Activated CD4-positive, CD25-positive, alpha-beta regulatory T cell treated with anti-CD3 and anti-CD28 coated beads, Interleukin-2, amount 50 U/mL, for 72 hours (primary cell): ENCODE measurements around the gene GTPBP3.

ENCODE experiments used
- DNase-seq: peaks from one replicate; pipeline ENCODE4 v3.0.0; 2021

Gene GTPBP3

GRCh38 chr19:17309198-17309964, 28.0 kb upstream of the GTPBP3 start, which contains the start of gene DDA1:
TSS of gene DDA1 (plus strand) at chr19:17309563. CDS start at chr19:17309655, 92 bp downstream.
- DNase-seq = peak; percentile 96

- DNase-seq = no peak
Measured at GRCh38 chr19:17309965-17310461, 27.3 kb upstream of the GTPBP3 start.

DNA sequence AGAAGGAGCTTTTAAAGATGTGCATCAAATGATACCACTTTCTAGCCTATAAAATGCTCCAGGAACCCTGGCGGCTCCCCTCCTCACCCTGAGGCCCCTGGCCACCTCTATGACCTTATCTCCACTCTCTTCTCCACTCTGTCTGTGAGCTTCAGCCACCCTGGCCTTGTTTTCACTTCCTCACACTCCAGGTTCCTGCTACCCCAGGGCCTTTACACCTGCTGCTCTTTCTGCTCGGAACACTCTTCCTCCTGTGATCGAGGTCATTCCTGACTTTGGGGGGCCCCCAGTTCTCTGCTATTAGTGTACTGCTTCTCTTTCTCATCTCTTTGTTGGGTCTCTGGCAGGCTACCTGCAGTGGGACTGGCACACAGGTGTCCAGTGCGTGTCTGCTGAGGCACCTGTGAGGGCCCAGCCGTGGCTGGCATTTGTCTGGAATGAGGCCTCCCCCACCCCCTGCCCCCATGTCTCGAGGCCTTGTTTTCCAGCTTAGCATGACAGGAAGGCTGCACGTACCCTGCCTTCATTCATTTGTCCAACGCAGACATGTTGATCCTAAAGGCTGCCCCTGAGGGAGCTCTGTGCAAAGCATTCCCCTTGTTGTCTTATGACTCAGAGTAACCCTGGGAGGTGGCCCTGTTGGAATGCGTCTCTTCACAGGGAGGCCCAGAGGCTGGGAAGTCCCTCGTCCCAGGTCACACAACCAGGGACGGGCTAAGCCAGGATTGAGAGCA, 25.7 kb upstream of the GTPBP3 start:
- DNase-seq = no peak

DNA sequence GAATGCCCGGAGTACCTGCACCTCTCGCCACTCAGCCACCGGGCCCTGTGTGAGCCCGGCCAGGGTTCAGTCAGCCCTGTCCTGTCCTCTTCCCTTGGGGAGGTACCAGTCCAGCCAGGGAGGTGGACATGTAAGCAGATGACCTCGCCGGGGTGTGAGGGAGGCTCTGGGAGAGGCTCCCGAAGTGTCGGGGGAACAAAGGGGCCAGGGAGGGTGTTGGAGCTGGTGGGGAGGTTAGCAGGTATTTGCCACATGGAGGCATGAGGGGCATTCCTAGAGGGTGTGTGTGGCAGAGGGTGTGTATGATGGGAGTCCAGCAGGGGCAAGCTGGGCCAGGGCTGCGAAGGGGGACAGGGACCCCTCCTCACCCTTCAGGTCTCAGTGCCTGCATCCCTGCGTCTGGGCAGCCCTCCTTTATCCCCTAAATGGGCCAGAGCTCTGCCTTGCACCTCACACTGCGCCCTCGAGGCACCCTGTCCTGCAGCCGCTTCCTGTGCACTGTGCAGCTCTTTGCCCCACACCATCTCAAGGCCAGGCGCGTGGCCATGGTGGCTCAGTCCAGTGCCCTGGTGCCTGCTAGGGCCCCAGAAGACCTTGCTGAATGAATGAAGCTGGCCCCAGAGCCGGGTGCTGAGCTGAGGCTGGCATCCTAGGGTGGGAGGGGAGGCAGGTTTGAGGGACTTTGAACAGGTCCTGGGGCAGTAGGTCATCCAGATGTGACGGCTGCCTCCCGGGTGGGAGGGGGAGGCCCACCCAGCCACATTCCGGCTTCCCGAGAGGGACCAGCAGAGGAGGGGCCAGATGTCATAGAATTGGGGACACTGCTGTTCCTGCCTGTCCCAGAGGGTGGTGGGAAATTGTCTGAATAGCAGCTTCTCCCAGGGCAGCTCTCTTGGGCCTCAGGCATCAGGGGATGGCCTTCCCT, 24.9 kb upstream of the GTPBP3 start:
- no peak for DNase-seq

GRCh38 chr19:17314007-17314593, 23.3 kb upstream of the GTPBP3 start:
- no peak for DNase-seq

DNA sequence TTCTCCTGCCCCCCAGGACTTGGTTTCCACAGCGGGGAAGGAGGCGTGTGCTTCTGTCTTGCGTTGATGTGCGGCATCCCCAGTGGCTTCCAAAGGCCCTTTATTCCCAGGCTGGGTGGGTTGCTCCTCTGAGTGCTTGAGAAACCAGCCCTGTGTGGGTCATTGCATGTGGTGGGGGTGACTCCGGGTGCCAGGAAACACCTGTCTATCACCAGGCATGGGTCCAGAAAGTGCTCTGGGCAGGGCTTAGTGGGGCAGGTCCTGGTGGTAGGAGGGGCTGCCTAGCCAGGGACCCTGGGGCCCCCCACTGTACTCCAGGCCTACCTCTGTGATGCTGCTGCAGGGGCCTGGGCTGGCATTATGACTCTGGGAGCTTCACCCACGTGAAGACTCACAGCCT, 18.4 kb upstream of the GTPBP3 start:
- no peak for DNase-seq

DNA sequence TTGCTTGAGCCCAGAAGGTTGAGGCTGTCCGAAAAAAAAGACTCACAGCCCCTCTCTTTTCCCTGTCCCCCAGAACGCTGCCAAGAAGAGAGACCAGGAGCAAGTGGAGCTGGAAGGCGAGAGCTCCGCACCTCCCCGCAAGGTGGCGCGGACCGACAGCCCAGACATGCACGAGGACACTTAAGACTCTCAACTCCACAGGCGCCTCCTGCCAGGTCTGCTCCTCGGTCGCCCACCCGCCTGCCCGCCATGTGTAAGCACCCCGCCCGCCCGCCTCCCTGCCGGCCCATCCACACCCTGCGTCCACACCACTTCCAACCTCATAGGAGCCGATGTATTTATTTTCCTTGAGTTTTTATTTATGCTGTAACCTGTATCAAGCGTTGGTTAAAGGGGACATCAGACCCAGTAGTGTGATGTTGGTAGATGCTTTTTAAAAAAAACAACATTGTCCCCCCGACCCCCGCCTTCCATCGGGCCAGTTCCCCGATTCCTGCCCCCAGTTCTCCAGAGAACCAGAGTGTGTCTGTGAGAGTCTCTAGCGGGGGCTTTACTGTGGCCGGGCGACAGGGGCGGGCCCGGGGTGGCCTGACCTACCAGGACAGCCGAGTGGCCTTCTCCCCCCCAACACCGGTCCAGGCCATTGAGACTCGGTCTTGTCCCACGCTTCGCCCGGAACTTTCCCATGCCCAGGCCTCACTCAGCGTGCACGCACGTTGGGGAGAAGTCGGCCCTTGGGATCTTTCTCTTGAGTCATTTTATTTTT, 17.7 kb upstream of the GTPBP3 start:
- no peak for DNase-seq

GRCh38 chr19:17320435-17320834, 16.9 kb upstream of the GTPBP3 start:
- no peak for DNase-seq

DNA sequence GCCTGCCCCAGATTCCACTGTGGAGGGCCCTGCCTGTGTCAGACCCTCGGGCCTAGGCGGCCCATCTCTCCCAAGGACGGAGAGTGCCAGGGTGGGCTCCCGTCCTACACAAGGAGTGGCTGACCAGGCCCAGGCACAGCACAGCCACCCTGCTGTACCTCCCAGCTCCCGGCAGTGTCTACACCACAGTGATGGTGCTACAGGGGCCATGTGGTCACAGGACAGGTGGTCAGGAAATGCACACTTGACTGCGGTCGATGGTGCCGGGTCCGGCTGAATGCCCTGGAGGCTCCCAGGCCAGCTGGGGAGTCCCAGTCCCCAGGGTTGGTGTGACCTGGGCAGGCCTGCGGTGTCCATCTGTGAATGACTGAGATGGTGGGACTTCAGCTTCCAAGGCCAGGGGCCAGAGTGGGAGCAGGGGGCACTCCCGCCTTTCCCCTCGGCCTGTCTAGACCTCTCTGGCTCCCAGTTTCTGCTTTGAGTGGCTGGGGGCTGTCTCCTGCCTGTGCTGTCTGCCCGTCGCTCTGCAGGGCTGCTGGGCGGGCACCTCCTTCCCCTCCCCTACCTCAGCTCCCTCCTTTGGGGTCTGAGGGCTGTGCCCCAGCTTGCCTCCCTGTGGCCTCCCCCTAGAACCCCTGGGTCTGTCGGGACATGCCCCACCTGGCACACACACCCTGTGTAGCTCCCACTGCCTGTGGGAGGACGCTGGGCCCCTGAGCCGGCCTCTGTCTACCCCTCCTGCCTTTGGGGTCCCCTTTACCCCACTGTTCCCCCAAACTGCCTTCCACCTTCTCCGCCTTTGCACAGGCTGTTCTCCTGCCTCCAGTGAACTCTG, 15.5 kb upstream of the GTPBP3 start:
- DNase-seq = no peak

DNA sequence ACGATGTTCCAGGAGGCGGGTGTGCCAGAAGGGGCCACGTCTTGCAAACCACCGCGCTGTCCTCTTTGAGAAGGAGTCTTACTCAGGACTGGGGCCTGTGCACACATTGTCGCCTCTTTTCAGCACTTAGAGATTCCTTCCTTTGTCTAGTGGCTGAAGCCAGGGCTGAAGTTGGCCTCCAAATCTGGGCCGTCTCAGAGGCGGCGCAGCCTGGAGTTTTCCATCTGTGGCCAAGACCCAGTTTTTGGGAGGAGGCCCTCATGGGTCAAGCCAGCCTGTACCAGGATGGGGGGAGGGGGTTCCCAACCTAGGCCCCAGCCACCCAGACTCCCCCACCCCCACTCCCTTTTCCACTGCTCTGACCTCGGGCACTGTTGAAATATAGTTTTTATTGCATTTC, 14.5 kb upstream of the GTPBP3 start:
- no peak for DNase-seq

GRCh38 chr19:17323300-17323963, 13.9 kb upstream of the GTPBP3 start:
- DNase-seq = no peak

DNA sequence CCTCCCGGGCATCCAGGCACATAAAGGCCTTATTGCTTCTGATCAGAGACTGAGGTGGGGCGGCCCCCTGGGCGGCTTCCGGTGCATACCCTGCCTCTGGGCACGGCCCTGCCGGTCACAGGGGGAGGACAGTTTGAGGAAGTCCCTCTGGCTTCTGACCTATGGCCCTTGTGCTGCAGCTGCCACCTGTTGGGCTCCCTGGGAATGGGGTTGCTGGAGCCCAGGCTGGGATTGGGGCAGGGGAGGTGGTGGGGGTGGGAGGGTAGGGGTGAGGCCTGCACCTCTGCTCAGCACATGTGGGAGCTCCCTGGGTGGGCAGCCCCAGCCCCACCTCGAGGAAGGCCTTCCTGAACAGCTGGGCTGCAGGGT, 13.4 kb upstream of the GTPBP3 start:
- DNase-seq = peak; percentile 51

- no peak for DNase-seq
Measured at GRCh38 chr19:17324357-17325114, 12.8 kb upstream of the GTPBP3 start.

- DNase-seq = no peak
Measured at GRCh38 chr19:17325133-17325532, 12.2 kb upstream of the GTPBP3 start.

GRCh38 chr19:17325881-17326594, 11.3 kb upstream of the GTPBP3 start:
- no peak for DNase-seq

GRCh38 chr19:17326595-17326966, 10.8 kb upstream of the GTPBP3 start:
- DNase-seq = no peak

GRCh38 chr19:17327068-17327653, 10.2 kb upstream of the GTPBP3 start:
- DNase-seq = no peak
